T-helper 17 cell (primary cell): Measurements from ENCODE around the gene PLEKHM3. TPM values are rescaled to one million over a fixed set of nuclear protein-coding genes. Genes with fewer than 3 reads are reported as not detected.

Source experiments
- ATAC-seq: fragments of 150-1000 bp; cut with Tn5 transposase; 2 replicates; pipeline ENCODE4 v1.10.0; 2021; ENCODE audit warnings: mild to moderate bottlenecking, moderate library complexity
- DNase-seq, 3 donors: peaks; one replicate each; pipeline versions ENCODE4 v3.0.0 to v3.0.0-alpha.2; 2020 to 2021
- H3K9me3 ChIP-seq: one replicate; pipeline ENCODE4 v1.7.0; 2013; ENCODE audit warnings: low read length, mild to moderate bottlenecking; ENCODE audit not compliant: control insufficient read depth, poor library complexity, severe bottlenecking
- H3K27ac Mint-ChIP-seq: one replicate; pipeline ENCODE4 v1.8.0; 2022; ENCODE audit warnings: mild to moderate bottlenecking, moderate library complexity, mixed read lengths
- H3K27me3 Mint-ChIP-seq: one replicate; pipeline ENCODE4 v1.8.0; 2022; ENCODE audit warnings: mixed read lengths
- H3K36me3 Mint-ChIP-seq: one replicate; pipeline ENCODE4 v1.8.0; 2022; ENCODE audit warnings: low read depth, mixed read lengths
- H3K4me1 Mint-ChIP-seq: one replicate; pipeline ENCODE4 v1.8.0; 2022; ENCODE audit warnings: mild to moderate bottlenecking, mixed read lengths
- H3K4me3 Mint-ChIP-seq: one replicate; pipeline ENCODE4 v1.8.0; 2022; ENCODE audit warnings: mild to moderate bottlenecking, moderate library complexity, mixed read lengths
- total RNA-seq, 4 donors: library from RNA in 2 of 4; stranded (reverse) in 2 of 4; gene quantifications; one replicate each; pipeline ENCODE4 v1.2.3 and lab custom pipeline; 2022 to 2026

Gene PLEKHM3
- total RNA-seq, 2 donors from 2014 or later: 14.3 to 14.4 TPM

DNA sequence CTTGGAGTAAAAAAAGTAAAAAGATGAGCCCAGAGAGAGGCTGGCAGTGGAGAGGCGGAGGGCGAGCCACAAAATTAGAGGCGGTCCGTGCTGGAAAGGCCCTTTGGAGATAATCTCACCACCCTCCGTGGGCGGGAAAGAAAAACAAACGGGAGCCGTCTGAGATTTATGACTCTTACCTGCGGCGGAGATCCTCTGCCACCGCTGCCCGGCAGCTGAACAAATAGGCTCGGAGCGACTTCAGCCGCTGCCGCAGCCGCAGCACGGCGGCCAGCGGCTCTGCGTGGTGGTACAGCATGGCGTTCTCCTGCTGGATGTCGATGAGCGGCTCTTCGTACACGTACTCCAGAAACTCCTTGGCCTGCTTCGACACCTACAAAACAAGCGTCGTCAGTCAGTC lies 94.6 kb downstream of the PLEKHM3 start:
- no peak for DNase-seq
- H3K4me3 Mint-ChIP-seq: no peak overlapping the region

DNA sequence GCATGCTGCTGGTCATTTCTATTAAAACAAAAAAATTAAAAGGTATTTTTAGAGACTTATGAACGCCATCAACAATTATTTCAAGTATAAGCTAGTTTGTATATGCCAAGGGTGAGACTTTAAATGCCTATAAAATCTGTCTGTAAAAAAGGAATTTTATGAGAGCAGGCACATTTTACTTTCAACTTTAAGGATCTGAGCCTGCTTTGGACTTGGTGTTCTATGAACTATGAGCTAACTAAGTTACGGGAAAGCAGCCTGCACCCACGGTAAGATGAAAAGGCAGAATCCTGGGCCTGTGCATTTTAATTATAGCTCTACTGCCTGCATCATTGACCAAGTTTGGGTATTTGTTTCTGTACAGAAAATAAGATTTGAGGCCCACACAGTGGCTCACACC lies 95.4 kb downstream of the PLEKHM3 start:
- no peak overlapping the region for H3K4me3 Mint-ChIP-seq
- no peak for ATAC-seq
- H3K36me3 Mint-ChIP-seq: peaks cover 5% of the 10 kb centered on the region
- peaks cover 2% of the 10 kb centered on the region for H3K4me1 Mint-ChIP-seq
- no peak overlapping the region for H3K27ac Mint-ChIP-seq
- no peak for DNase-seq
- H3K27me3 Mint-ChIP-seq: no peaks in the 10 kb centered on the region
- H3K9me3 ChIP-seq: no peaks in the 10 kb centered on the region

More for the DNA sequence above, 94.6 kb downstream of the PLEKHM3 start:
- H3K4me1 Mint-ChIP-seq: peaks cover 2% of the 10 kb centered on the region
- ATAC-seq: no peak
- peaks cover under 1% of the 10 kb centered on the region for H3K36me3 Mint-ChIP-seq
- H3K27ac Mint-ChIP-seq: no peak overlapping the region
- H3K27me3 Mint-ChIP-seq: no peaks in the 10 kb centered on the region
- H3K9me3 ChIP-seq: no peaks in the 10 kb centered on the region

DNA sequence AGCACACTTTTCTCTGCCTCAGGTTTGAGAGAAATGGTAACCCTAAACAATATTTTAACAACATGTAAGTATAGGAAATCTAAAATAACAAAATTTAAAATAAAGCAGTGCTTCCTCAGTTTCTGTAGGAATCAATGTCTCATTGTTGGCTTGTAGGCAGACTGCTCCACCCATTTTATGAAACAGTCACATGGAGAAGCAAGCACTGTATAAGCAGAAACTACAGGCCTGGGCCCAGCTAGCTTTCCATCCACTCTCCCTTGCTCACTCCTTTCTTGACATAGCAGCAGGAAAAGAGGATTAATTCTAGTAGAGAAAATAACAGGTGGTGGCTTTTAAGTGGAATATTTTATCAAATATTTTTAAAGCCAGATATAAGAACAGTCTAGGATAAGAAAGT lies 97.2 kb downstream of the PLEKHM3 start:
- H3K36me3 Mint-ChIP-seq: peaks cover 9% of the 10 kb centered on the region
- no peak for DNase-seq
- ATAC-seq: no peak
- H3K27ac Mint-ChIP-seq: no peak overlapping the region
- H3K4me3 Mint-ChIP-seq: no peak overlapping the region
- H3K4me1 Mint-ChIP-seq: peaks cover 6% of the 10 kb centered on the region
- no peaks in the 10 kb centered on the region for H3K27me3 Mint-ChIP-seq
- H3K9me3 ChIP-seq: no peaks in the 10 kb centered on the region

DNA sequence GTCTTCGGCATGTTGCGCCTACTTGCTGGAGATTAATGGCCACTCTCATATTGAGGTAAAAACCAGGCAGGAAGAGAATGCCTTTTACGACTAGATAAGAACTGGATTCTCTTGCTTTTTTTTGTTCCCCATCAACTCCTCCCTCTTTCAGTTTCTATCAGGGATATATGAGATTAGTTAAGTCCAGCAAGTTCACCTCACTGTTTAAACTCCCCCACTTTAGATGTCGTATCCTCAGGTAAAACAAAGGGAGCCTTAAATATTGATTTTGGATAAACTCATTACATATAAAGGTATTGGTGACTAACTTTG lies 98.4 kb downstream of the PLEKHM3 start:
- Mint-ChIP-seq H3K27me3 (no peaks in the 10 kb centered on the region), H3K4me1 (peaks cover 4% of the 10 kb centered on the region), H3K36me3 (peaks cover 13% of the 10 kb centered on the region), H3K27ac (no peak overlapping the region), H3K4me3 (no peak overlapping the region)
- DNase-seq: no peak
- H3K9me3 ChIP-seq: no peaks in the 10 kb centered on the region
- no peak for ATAC-seq

DNA sequence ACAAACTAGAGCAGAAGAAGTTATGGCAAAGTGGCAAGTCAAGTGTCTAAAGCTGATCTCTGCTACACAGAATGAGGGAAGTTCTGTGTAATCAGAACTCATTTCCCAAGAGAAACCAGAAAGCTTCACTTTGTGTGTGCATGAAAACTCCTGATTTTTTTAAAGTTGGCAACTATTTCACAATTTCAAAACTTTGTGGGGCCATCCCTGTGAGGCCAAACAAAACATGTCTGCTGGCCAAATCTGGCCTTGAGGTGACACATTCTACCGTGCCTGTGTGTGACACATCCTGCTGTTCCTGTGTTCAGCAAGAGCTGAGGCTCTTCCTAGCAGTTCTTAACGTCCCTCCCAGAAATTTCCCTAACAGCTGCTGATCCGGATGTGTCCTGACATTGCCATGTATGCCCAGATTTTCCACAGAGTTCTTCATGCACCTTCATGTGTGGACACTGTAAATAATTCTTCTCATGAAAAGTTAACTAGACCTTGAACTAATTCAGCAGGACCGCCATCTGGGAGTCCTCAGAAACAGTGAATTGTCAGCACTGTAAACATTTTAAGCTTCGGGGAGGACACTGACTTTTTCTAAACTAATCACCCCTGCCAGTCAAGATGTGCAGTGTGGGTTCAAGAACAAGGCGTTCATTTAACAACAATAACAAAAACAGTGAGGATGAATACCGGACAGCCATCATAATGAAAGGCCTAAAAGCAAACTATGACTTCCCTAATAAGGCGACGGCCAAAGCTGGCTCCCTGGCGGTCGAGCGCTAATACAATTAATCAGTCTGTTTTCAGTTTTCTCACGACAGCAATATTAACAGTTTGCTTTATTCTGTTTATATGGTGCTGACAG lies 99.0 kb downstream of the PLEKHM3 start:
- Mint-ChIP-seq H3K36me3 (peaks cover 13% of the 10 kb centered on the region), H3K4me1 (peaks cover 4% of the 10 kb centered on the region), H3K4me3 (no peak overlapping the region), H3K27ac (no peak overlapping the region), H3K27me3 (no peaks in the 10 kb centered on the region)
- DNase-seq: no peak
- no peaks in the 10 kb centered on the region for H3K9me3 ChIP-seq
- no peak for ATAC-seq

DNA sequence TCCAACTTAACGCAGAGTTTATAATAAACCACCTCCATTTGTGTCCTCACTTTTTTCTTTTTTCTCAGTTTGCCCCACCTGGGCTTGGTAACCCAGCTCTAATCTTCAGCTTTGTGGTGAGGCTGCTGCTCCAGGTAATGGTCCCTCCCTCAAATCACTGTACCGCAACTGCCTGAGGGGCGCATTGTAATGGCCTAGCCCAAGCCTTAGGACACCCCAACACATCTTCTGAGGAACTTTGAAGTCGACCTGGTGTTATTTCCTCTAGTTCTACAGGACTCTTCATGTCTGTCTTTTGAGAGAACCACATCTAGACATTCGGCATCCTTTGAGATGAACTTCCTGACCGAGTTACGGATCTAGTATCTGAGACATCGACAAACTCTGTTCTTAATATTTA lies 99.7 kb downstream of the PLEKHM3 start:
- Mint-ChIP-seq H3K27ac (no peak overlapping the region), H3K36me3 (peaks cover 13% of the 10 kb centered on the region), H3K27me3 (no peaks in the 10 kb centered on the region), H3K4me3 (no peak overlapping the region), H3K4me1 (peaks cover 4% of the 10 kb centered on the region)
- H3K9me3 ChIP-seq: no peaks in the 10 kb centered on the region
- no peak for DNase-seq
- ATAC-seq: no peak

DNA sequence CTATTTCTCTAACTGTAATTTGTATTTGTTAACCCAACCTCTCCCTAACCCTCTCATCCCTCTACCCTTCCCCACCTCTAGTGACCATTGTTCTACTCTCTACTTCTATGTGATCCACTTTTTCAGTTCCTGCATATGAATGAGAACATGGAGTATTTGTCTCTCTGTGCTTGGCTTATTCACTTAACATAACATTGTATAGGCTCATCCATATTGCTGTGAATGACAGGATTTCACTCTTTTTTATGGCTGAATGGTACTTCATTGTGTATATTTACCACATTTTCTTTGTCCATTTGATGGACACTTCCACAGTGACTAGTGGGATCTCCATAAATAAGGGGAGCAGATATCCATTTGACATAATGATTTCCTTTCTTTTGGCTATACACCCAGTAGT lies 103.7 kb downstream of the PLEKHM3 start:
- no peak for ATAC-seq
- H3K4me1 Mint-ChIP-seq: peaks cover 4% of the 10 kb centered on the region
- no peak overlapping the region for H3K4me3 Mint-ChIP-seq

DNA sequence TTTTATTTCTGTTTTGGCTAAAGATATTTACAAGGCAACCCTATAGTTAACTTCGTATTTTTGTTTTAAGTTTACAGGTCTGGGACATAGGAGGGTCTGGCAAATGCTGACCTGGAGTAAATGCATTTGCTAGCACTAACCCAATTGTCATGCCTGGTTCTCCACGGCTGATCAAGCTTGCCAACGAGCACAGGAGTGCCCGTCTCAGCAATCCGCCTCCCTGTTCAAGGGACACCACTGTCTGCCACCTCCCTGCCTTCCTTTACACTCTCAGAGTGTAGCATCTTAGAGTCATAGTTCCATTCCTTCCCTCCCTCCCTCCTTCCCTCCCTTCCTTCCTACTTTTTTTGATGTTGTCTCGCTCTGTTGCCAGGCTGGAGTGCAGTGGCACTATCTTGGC lies 104.6 kb downstream of the PLEKHM3 start:
- DNase-seq (no peak), ATAC-seq (no peak)
- Mint-ChIP-seq H3K36me3 (peaks cover 22% of the 10 kb centered on the region), H3K4me3 (no peak overlapping the region), H3K4me1 (peaks cover 4% of the 10 kb centered on the region), H3K27ac (no peak overlapping the region), H3K27me3 (no peaks in the 10 kb centered on the region)
- no peaks in the 10 kb centered on the region for H3K9me3 ChIP-seq

More for the DNA sequence above, 103.7 kb downstream of the PLEKHM3 start:
- Mint-ChIP-seq H3K27ac (no peak overlapping the region), H3K27me3 (no peaks in the 10 kb centered on the region), H3K36me3 (peaks cover 23% of the 10 kb centered on the region)
- DNase-seq: no peak
- H3K9me3 ChIP-seq: no peaks in the 10 kb centered on the region

DNA sequence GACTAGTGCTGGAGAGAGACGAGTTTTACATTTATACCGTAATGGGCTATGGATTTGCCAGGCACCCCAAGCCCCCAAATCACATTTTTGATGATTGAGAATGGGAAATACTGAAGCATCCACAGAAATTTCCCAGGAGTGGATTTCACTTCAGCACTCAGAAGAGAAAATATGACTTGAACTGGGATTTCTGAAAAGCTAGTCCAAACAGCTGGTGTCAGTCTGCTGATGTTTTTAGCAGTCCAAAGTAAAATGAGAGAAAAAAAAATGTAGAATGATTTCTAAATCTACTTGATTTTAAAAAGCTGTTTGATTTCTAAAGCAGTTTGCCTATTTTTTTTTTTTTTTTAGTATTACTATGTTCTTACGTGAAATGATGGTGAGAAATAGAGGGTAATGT lies 105.0 kb downstream of the PLEKHM3 start:
- Mint-ChIP-seq H3K4me1 (peaks cover 4% of the 10 kb centered on the region), H3K27me3 (no peaks in the 10 kb centered on the region), H3K27ac (no peak overlapping the region), H3K4me3 (no peak overlapping the region), H3K36me3 (peaks cover 20% of the 10 kb centered on the region)
- no peaks in the 10 kb centered on the region for H3K9me3 ChIP-seq
- DNase-seq (no peak), ATAC-seq (no peak)

DNA sequence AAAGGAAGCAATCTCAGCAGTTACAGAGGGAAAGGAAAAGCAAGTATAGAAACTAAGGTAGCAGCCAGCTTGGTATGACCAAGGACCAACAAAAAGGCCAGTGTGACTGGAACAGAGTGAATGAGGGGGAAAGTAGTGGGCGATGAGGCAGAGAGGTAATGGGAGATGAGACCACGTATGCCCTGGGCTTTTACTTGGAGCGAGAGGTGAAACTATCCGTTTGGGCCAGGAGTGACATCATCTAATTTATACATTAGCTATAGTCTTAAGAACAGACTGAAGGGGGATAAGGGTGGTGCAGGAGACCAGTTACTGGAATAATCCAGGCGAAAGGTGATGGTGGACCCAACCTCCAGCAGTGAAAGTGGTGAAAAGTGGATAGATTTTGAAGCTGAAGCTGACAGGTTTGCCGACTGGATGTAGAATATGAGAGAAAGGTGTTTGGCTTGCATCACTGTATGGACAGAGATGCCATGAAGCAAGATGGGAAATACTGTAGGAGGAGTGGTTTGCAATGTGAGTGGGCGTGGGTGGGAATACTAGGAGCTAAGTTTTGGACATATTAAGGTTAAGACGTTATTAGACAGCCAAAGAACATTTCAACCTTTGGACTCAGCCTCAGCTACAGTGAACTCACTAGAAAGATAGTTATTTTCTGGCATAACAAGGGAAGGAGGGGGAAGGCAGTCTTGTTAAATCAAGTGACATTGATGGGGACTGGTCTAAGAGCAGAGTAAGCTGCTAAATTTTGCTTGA lies 106.0 kb downstream of the PLEKHM3 start:
- no peak overlapping the region for H3K4me3 Mint-ChIP-seq
- no peak for ATAC-seq
- peaks cover 15% of the 10 kb centered on the region for H3K36me3 Mint-ChIP-seq
- H3K27ac Mint-ChIP-seq: no peak overlapping the region
- no peak for DNase-seq
- no peaks in the 10 kb centered on the region for H3K9me3 ChIP-seq
- H3K27me3 Mint-ChIP-seq: no peaks in the 10 kb centered on the region
- no peaks in the 10 kb centered on the region for H3K4me1 Mint-ChIP-seq

DNA sequence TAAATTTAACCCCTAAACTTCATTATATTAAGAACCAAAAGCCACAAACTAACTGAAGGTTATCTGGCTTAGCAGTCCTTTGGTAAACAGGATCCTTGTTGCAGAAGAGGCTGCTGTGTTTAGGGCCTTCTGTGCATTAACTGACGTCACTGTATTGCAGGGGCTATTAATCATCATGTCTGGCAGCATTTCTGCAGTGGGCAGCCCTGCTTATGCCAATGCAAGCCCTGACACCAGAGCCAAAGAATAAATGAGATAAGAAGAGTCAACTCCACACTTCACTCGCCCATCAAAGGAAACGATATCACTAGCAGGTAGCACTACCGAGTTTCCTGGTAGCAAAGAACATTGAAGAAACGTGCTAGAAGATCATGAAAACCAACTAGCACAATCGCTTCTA lies 110.6 kb downstream of the PLEKHM3 start:
- no peaks in the 10 kb centered on the region for H3K27me3 Mint-ChIP-seq
- no peak overlapping the region for H3K27ac Mint-ChIP-seq
- H3K4me1 Mint-ChIP-seq: no peaks in the 10 kb centered on the region
- H3K4me3 Mint-ChIP-seq: no peak overlapping the region
- no peaks in the 10 kb centered on the region for H3K9me3 ChIP-seq
- peaks cover 25% of the 10 kb centered on the region for H3K36me3 Mint-ChIP-seq
- DNase-seq (no peak), ATAC-seq (no peak)

DNA sequence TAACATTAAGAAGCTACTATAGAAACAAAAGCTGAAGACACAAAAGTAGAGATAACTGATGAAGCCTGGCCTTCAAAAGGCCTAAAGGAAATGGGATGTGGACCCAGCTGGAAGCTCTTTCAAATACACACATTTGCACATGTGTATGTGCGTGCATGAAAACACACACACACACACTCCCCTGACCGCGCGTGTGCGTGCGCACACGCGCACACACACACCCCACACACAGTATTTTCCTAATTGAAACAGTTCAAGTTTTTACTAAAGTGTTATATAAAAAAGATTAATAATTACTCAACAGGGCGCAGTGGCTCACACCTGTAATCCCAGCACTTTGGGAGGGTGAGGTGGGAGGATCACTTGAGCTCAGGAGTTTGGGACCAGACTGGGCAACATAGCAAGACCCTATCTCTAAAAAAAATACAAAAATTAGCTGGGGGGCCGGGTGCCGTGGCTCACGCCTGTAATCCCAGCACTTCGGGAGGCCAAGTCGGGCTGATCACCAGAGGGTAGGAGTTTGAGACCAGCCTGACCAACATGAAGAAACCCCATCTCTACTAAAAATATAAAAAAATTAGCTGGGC lies 111.5 kb downstream of the PLEKHM3 start:
- DNase-seq: no peak
- no peaks in the 10 kb centered on the region for H3K9me3 ChIP-seq
- Mint-ChIP-seq H3K4me3 (no peak overlapping the region), H3K4me1 (no peaks in the 10 kb centered on the region), H3K36me3 (peaks cover 17% of the 10 kb centered on the region), H3K27ac (no peak overlapping the region), H3K27me3 (no peaks in the 10 kb centered on the region)
- no peak for ATAC-seq

DNA sequence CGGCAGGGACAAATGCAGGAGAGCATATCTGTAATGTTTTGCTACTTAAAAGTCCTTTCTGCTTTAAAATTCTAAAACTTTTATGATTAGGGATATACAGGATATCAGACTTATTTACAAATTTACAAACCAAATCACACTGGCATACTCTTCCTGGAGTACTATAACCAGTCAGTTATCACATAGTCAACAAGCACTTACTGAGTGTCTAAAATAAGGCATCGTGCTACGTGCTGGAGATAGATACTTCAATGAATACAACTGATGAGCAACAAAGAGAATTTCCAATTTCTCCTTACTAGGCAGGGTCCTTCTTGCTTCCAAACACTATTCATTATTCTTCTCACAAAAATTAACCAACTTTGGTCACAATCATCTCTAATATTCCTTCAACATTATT lies 113.5 kb downstream of the PLEKHM3 start:
- no peak overlapping the region for H3K27ac Mint-ChIP-seq
- no peak overlapping the region for H3K4me3 Mint-ChIP-seq
- ATAC-seq (no peak), DNase-seq (no peak)
- no peaks in the 10 kb centered on the region for H3K4me1 Mint-ChIP-seq
- H3K27me3 Mint-ChIP-seq: no peaks in the 10 kb centered on the region
- peaks cover 15% of the 10 kb centered on the region for H3K36me3 Mint-ChIP-seq
- no peaks in the 10 kb centered on the region for H3K9me3 ChIP-seq
